Loucy (cell line): ENCODE data around the gene CPSF4.

ENCODE experiments used
- CTCF ChIP-seq: fragments of 200-600 bp; sonication (generic); conservative IDR thresholded peaks from 2 replicates; pipeline ENCODE4 v1.5.1; 2014; ENCODE audit warnings: mild to moderate bottlenecking, antibody characterized with exemption, low read length
- EZH2phosphoT487 ChIP-seq: fragments of 200-600 bp; IDR thresholded peaks from 2 replicates; pipeline ENCODE4 v1.6.1; 2018; ENCODE audit warnings: antibody characterized with exemption, mild to moderate bottlenecking, moderate library complexity, borderline replicate concordance

- no peak for TF ChIP-seq CTCF
- TF ChIP-seq EZH2phosphoT487, result no peak
These were observed 59.2 kb downstream of the CPSF4 start for GRCh38 chr7:99497766-99498545.
